GM23338 (cell line): ENCODE results near the gene SLC25A13. TPM values are rescaled to one million over a fixed set of nuclear protein-coding genes. Genes with fewer than 3 reads are reported as not detected.

Source experiments
- ATAC-seq: fragments of 200-7000 bp; cut with Tn5 transposase; 3 replicates; pipeline ENCODE4 v1.9.1; 2020
- DNase-seq: peaks from one replicate; pipeline ENCODE4 v3.0.0-alpha.2; 2015; ENCODE audit warnings: low spot score
- H2AFZ ChIP-seq: fragments of 200-600 bp; sonication (generic); 2 replicates; pipeline ENCODE4 v1.8.0; 2016; ENCODE audit warnings: antibody characterized with exemption, mild to moderate bottlenecking, moderate library complexity
- H3F3A ChIP-seq: fragments of 200-600 bp; sonication (generic); replicated peaks from 2 replicates; pipeline ENCODE4 v1.8.0; 2017; ENCODE audit warnings: antibody characterized with exemption, mixed run types, low read depth
- H3K27ac ChIP-seq: fragments of 200-600 bp; sonication (generic); 2 replicates; pipeline ENCODE4 v1.6.1; 2016; ENCODE audit warnings: low read depth
- H3K27me3 ChIP-seq: fragments of 200-600 bp; sonication (generic); 2 replicates; pipeline ENCODE4 v1.8.0; 2016; ENCODE audit warnings: mild to moderate bottlenecking, mixed run types, moderate library complexity; ENCODE audit not compliant: insufficient read depth
- H3K36me3 ChIP-seq: fragments of 200-600 bp; sonication (generic); 2 replicates; pipeline ENCODE4 v1.8.0; 2016; ENCODE audit warnings: mild to moderate bottlenecking; ENCODE audit not compliant: insufficient read depth
- H3K4me1 ChIP-seq: fragments of 200-600 bp; sonication (generic); 2 replicates; pipeline ENCODE4 v1.8.0; 2016; ENCODE audit warnings: mild to moderate bottlenecking, moderate library complexity; ENCODE audit not compliant: insufficient read depth
- H3K4me2 ChIP-seq: fragments of 200-600 bp; sonication (generic); 2 replicates; pipeline ENCODE4 v1.7.1; 2017; ENCODE audit warnings: mixed run types
- H3K4me3 ChIP-seq: fragments of 200-600 bp; sonication (generic); 2 replicates; pipeline ENCODE4 v1.6.1; 2016; ENCODE audit warnings: mixed run types
- H3K79me2 ChIP-seq: fragments of 200-600 bp; sonication (generic); replicated peaks from 2 replicates; pipeline ENCODE4 v1.8.0; 2017; ENCODE audit warnings: mild to moderate bottlenecking; ENCODE audit not compliant: insufficient read depth
- H3K9me2 ChIP-seq: fragments of 200-600 bp; sonication (generic); 2 replicates; pipeline ENCODE4 v1.8.0; 2017; ENCODE audit not compliant: insufficient read depth
- H4K20me1 ChIP-seq: fragments of 200-600 bp; sonication (generic); replicated peaks from 2 replicates; pipeline ENCODE4 v1.8.0; 2017; ENCODE audit warnings: mild to moderate bottlenecking; ENCODE audit not compliant: insufficient read depth
- H3K27ac Mint-ChIP-seq: 2 replicates; pipeline ENCODE4 v1.8.0; 2020; ENCODE audit warnings: inconsistent platforms, mild to moderate bottlenecking, moderate library complexity, mixed read lengths
- H3K27me3 Mint-ChIP-seq: 3 replicates; pipeline ENCODE4 v1.8.0; 2022; ENCODE audit warnings: low read depth, mild to moderate bottlenecking, moderate library complexity, mixed read lengths, inconsistent platforms; ENCODE audit not compliant: insufficient read depth, poor library complexity
- H3K36me3 Mint-ChIP-seq: 3 replicates; pipeline ENCODE4 v1.8.0; 2021; ENCODE audit warnings: low read depth, mild to moderate bottlenecking, inconsistent platforms, moderate library complexity, mixed read lengths
- H3K4me1 Mint-ChIP-seq: 3 replicates; pipeline ENCODE4 v1.8.0; 2020; ENCODE audit warnings: mild to moderate bottlenecking, inconsistent platforms, mixed read lengths
- H3K4me3 Mint-ChIP-seq: 3 replicates; pipeline ENCODE4 v1.8.0; 2021; ENCODE audit warnings: moderate library complexity, mild to moderate bottlenecking, inconsistent platforms, mixed read lengths
- H3K9me3 Mint-ChIP-seq: 3 replicates; pipeline ENCODE4 v1.8.0; 2020; ENCODE audit warnings: moderate library complexity, mild to moderate bottlenecking, inconsistent platforms, mixed read lengths
- ETS1 ChIP-seq: IDR thresholded peaks from 2 replicates; pipeline ENCODE4 v1.6.1; 2016; ENCODE audit warnings: antibody characterized with exemption
- EZH2phosphoT487 ChIP-seq: fragments of 200-600 bp; sonication (generic); IDR thresholded peaks from one replicate; pipeline ENCODE4 v1.8.1; 2018; ENCODE audit warnings: antibody characterized with exemption; ENCODE audit not compliant: unreplicated experiment
- REST ChIP-seq: IDR thresholded peaks from one replicate; pipeline ENCODE4 v1.6.1; 2018; ENCODE audit warnings: antibody characterized with exemption; ENCODE audit not compliant: unreplicated experiment
- STAT1 ChIP-seq: IDR thresholded peaks from one replicate; pipeline ENCODE4 v1.6.1; 2016; ENCODE audit warnings: antibody characterized with exemption; ENCODE audit not compliant: unreplicated experiment
- ZNF114 ChIP-seq: fragments of 250-450 bp; sonication (Bioruptor Pico); IDR thresholded peaks from 2 replicates; pipeline ENCODE4 v1.5.0; 2020; ENCODE audit warnings: mild to moderate bottlenecking, moderate library complexity
- ZNF331 ChIP-seq: fragments of 250-450 bp; sonication (Bioruptor Pico); IDR thresholded peaks from 2 replicates; pipeline ENCODE4 v1.5.0; 2020; ENCODE audit warnings: low read depth, mild to moderate bottlenecking, moderate library complexity
- polyA plus RNA-seq: library from polyadenylated mRNA; unstranded; fragments of >200 nt; fragmentation: Nextera tagmentation; extraction: Ambion mirVana; gene quantifications from 2 replicates; pipeline ENCODE4 v1.2.1, GENCODE V29; 2016
- total RNA-seq: library from RNA; depleted of rRNA; stranded (reverse); fragments of >200 nt; shearing (Covaris generic); gene quantifications from 2 replicates; pipeline ENCODE4 v1.2.3, GENCODE V29; 2014
- TF ChIP-seq, protein P1 (sequence below): fragments of 250-450 bp; sonication (Bioruptor Pico); IDR thresholded peaks from 2 replicates; pipeline ENCODE4 v1.5.0; 2020; ENCODE audit warnings: mild to moderate bottlenecking, moderate library complexity
- TF ChIP-seq, protein P2 (sequence below), 2 experiments: fragments of 200-600 bp in 1 of 2; sonication (generic) in 1 of 2; conservative IDR thresholded peaks; 2 replicates each; pipeline versions ENCODE4 v1.5.1 to v1.6.1; 2016 to 2017; ENCODE audit warnings: antibody characterized with exemption in 2 of 2, low read depth in 2 of 2, mild to moderate bottlenecking in 2 of 2, moderate library complexity in 1 of 2

Gene SLC25A13
- total and polyA plus RNA-seq, 2 experiments from 2014 or later = 51.1 to 84.6 TPM

DNA sequence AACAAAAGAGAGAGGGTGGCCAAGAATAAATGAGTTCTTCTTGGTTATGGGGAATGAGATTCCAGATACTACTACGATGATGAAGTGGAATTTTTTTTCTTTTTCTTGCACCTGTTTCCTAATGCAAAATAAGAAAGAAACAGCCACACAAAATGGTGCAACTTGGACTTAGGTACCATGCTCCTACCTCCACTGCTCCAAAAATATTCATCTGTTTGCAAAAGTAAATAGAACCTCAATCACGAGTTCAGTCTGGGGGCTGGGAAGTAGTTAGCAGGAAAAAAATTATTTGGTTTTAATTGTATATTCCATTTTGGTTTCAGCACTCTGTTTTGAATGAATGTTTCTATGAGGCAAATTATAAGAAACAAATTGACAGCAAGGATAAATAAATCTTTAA lies 73.5 kb downstream of the SLC25A13 start:
- Histone ChIP-seq H3K27ac (no peak overlapping the region), H4K20me1 (peaks cover 17% of the 10 kb centered on the region), H3K9me2 (no peaks in the 10 kb centered on the region), H3K36me3 (no peaks in the 10 kb centered on the region), H3K4me1 (peaks cover 10% of the 10 kb centered on the region), H3F3A (no peaks in the 10 kb centered on the region), H3K27me3 (no peaks in the 10 kb centered on the region), H3K4me2 (no peak overlapping the region), H3K4me3 (no peak overlapping the region), H2AFZ (no peak overlapping the region), H3K79me2 (peaks cover 59% of the 10 kb centered on the region)
- Mint-ChIP-seq H3K4me3 (no peak overlapping the region), H3K27ac (no peak overlapping the region), H3K27me3 (peaks cover 3% of the 10 kb centered on the region), H3K9me3 (no peaks in the 10 kb centered on the region), H3K4me1 (peaks cover 13% of the 10 kb centered on the region; the same call in 2 of the 3 replicates), H3K36me3 (peaks cover 4% of the 10 kb centered on the region; the same call in 1 of the 3 replicates)
- no peak for DNase-seq
- TF ChIP-seq, protein P1, sequence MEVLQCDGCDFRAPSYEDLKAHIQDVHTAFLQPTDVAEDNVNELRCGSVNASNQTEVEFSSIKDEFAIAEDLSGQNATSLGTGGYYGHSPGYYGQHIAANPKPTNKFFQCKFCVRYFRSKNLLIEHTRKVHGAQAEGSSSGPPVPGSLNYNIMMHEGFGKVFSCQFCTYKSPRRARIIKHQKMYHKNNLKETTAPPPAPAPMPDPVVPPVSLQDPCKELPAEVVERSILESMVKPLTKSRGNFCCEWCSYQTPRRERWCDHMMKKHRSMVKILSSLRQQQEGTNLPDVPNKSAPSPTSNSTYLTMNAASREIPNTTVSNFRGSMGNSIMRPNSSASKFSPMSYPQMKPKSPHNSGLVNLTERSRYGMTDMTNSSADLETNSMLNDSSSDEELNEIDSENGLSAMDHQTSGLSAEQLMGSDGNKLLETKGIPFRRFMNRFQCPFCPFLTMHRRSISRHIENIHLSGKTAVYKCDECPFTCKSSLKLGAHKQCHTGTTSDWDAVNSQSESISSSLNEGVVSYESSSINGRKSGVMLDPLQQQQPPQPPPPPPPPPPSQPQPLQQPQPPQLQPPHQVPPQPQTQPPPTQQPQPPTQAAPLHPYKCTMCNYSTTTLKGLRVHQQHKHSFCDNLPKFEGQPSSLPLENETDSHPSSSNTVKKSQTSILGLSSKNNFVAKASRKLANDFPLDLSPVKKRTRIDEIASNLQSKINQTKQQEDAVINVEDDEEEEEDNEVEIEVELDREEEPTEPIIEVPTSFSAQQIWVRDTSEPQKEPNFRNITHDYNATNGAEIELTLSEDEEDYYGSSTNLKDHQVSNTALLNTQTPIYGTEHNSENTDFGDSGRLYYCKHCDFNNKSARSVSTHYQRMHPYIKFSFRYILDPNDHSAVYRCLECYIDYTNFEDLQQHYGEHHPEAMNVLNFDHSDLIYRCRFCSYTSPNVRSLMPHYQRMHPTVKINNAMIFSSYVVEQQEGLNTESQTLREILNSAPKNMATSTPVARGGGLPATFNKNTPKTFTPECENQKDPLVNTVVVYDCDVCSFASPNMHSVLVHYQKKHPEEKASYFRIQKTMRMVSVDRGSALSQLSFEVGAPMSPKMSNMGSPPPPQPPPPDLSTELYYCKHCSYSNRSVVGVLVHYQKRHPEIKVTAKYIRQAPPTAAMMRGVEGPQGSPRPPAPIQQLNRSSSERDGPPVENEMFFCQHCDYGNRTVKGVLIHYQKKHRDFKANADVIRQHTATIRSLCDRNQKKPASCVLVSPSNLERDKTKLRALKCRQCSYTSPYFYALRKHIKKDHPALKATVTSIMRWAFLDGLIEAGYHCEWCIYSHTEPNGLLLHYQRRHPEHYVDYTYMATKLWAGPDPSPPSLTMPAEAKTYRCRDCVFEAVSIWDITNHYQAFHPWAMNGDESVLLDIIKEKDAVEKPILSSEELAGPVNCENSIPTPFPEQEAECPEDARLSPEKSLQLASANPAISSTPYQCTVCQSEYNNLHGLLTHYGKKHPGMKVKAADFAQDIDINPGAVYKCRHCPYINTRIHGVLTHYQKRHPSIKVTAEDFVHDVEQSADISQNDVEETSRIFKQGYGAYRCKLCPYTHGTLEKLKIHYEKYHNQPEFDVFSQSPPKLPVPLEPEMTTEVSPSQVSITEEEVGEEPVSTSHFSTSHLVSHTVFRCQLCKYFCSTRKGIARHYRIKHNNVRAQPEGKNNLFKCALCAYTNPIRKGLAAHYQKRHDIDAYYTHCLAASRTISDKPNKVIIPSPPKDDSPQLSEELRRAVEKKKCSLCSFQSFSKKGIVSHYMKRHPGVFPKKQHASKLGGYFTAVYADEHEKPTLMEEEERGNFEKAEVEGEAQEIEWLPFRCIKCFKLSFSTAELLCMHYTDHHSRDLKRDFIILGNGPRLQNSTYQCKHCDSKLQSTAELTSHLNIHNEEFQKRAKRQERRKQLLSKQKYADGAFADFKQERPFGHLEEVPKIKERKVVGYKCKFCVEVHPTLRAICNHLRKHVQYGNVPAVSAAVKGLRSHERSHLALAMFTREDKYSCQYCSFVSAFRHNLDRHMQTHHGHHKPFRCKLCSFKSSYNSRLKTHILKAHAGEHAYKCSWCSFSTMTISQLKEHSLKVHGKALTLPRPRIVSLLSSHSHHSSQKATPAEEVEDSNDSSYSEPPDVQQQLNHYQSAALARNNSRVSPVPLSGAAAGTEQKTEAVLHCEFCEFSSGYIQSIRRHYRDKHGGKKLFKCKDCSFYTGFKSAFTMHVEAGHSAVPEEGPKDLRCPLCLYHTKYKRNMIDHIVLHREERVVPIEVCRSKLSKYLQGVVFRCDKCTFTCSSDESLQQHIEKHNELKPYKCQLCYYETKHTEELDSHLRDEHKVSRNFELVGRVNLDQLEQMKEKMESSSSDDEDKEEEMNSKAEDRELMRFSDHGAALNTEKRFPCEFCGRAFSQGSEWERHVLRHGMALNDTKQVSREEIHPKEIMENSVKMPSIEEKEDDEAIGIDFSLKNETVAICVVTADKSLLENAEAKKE (CRISPR knock-in tag) = no peak
- ATAC-seq = no peak

DNA sequence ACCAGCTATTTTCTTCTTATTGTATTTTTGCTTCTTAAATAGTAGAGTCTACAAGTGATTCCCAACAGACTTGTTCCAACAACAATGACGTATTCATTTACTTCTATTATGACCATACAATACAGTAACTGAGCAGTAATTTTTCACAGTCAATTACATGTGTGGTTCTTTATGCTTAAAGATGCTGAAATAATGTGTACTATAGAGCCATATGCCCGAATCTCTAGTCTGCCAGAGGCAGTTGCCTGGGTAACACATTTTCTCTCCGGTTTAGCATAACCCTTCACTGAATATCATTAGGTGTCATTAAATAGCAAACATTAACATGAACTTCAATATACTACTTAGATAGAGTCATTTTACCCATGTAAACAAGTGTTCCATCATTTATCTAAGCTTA lies 75.0 kb downstream of the SLC25A13 start:
- no peak overlapping the region for H3K4me3 Mint-ChIP-seq

More for the DNA sequence above, 75.0 kb downstream of the SLC25A13 start:
- no peak overlapping the region for H2AFZ ChIP-seq
- 0 out of 3 replicates have a peak, but pooled peaks cover 4% of the 10 kb centered on the region for H3K36me3 Mint-ChIP-seq
- H3K27ac Mint-ChIP-seq = no peak overlapping the region
- H3K27ac ChIP-seq = no peak overlapping the region
- H3K4me2 ChIP-seq = no peak overlapping the region
- H3K9me3 Mint-ChIP-seq = no peaks in the 10 kb centered on the region
- ATAC-seq (no peak), DNase-seq (no peak)
- H3K79me2 ChIP-seq = peaks cover 53% of the 10 kb centered on the region
- H3K4me1 ChIP-seq = peaks cover 10% of the 10 kb centered on the region
- TF ChIP-seq ZNF114 (CRISPR knock-in tag) (no peak), STAT1 (no peak), EZH2phosphoT487 (no peak), ETS1 (no peak), ZNF331 (CRISPR knock-in tag) (no peak), REST (no peak)
- TF ChIP-seq, protein P2, sequence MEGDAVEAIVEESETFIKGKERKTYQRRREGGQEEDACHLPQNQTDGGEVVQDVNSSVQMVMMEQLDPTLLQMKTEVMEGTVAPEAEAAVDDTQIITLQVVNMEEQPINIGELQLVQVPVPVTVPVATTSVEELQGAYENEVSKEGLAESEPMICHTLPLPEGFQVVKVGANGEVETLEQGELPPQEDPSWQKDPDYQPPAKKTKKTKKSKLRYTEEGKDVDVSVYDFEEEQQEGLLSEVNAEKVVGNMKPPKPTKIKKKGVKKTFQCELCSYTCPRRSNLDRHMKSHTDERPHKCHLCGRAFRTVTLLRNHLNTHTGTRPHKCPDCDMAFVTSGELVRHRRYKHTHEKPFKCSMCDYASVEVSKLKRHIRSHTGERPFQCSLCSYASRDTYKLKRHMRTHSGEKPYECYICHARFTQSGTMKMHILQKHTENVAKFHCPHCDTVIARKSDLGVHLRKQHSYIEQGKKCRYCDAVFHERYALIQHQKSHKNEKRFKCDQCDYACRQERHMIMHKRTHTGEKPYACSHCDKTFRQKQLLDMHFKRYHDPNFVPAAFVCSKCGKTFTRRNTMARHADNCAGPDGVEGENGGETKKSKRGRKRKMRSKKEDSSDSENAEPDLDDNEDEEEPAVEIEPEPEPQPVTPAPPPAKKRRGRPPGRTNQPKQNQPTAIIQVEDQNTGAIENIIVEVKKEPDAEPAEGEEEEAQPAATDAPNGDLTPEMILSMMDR (conservative IDR thresholded peaks at IDR 0.05; ENCODE audit: low read depth in 2 of 2) = no peak
- H3K9me2 ChIP-seq = no peaks in the 10 kb centered on the region
- H3K27me3 Mint-ChIP-seq = peaks cover 3% of the 10 kb centered on the region
- H3K4me1 Mint-ChIP-seq = peaks cover 10% of the 10 kb centered on the region; the same call in 2 of the 3 replicates
- no peak overlapping the region for H3K4me3 ChIP-seq
- H3K27me3 ChIP-seq = no peaks in the 10 kb centered on the region
- H4K20me1 ChIP-seq = peaks cover 11% of the 10 kb centered on the region; the same call in 1 of the 2 replicates
- H3F3A ChIP-seq = no peaks in the 10 kb centered on the region
- no peaks in the 10 kb centered on the region for H3K36me3 ChIP-seq
